HepG2 (cell line): ENCODE measurements around the gene DRC7. TPM values are rescaled to one million over a fixed set of nuclear protein-coding genes. Genes with fewer than 3 reads are reported as not detected.

Source experiments
- ARID4A ChIP-seq: sonication (generic); formaldehyde crosslinking; IDR thresholded peaks from 2 replicates; pipeline ENCODE4 v1.5.0; 2020; ENCODE audit warnings: mild to moderate bottlenecking, missing genetic modification reagents, borderline replicate concordance
- ATM ChIP-seq: fragments of 450-650 bp; IDR thresholded peaks from 2 replicates; pipeline ENCODE4 v1.7.1; 2017; ENCODE audit warnings: mild to moderate bottlenecking, borderline replicate concordance
- GZF1 ChIP-seq: sonication (generic); formaldehyde crosslinking; IDR thresholded peaks from 2 replicates; pipeline ENCODE4 v1.5.1; 2020; ENCODE audit warnings: mild to moderate bottlenecking, missing genetic modification reagents
- HNRNPK ChIP-seq: fragments of 200-400 bp; formaldehyde crosslinking; IDR thresholded peaks from 2 replicates; pipeline ENCODE4 v1.6.1; 2018; ENCODE audit warnings: low read length, low read depth, moderate library complexity, mild to moderate bottlenecking; ENCODE audit not compliant: poor library complexity, severe bottlenecking
- MNT ChIP-seq: fragments of 450-650 bp; IDR thresholded peaks from 2 replicates; pipeline ENCODE4 v1.6.1; 2016
- PHF21A ChIP-seq: sonication (generic); formaldehyde crosslinking; IDR thresholded peaks from 2 replicates; pipeline ENCODE4 v1.5.0; 2020; ENCODE audit warnings: mild to moderate bottlenecking, missing genetic modification reagents
- POLR2AphosphoS2 ChIP-seq: IDR thresholded peaks from 2 replicates; pipeline ENCODE4 v1.6.1; 2011; ENCODE audit warnings: low read depth, low read length, improper control_type of control experiment
- TCF12 ChIP-seq, 2 experiments: fragments of 450-650 bp in 1 of 2; sonication (generic) in 1 of 2; formaldehyde crosslinking in 1 of 2; IDR thresholded peaks; 2 replicates each; pipeline versions ENCODE4 v1.6.1 to v1.8.0; 2017 to 2022; ENCODE audit warnings: antibody characterized with exemption in 1 of 2, mild to moderate bottlenecking in 1 of 2, missing genetic modification reagents in 1 of 2, moderate library complexity in 1 of 2
- ZFAT ChIP-seq: sonication (generic); formaldehyde crosslinking; conservative IDR thresholded peaks from 2 replicates; pipeline ENCODE4 v1.8.1; 2023; ENCODE audit warnings: missing genetic modification reagents, inconsistent platforms
- ZNF350 ChIP-seq: sonication (generic); formaldehyde crosslinking; IDR thresholded peaks from 2 replicates; pipeline ENCODE4 v1.4.0; 2020; ENCODE audit warnings: mild to moderate bottlenecking, low read depth, missing genetic modification reagents, borderline replicate concordance
- ZNF430 ChIP-seq: sonication (generic); formaldehyde crosslinking; IDR thresholded peaks from 2 replicates; pipeline ENCODE4 v1.9.0; 2021; ENCODE audit warnings: mild to moderate bottlenecking, missing genetic modification reagents
- ZNF709 ChIP-seq: sonication (generic); formaldehyde crosslinking; IDR thresholded peaks from 2 replicates; pipeline ENCODE4 v1.5.0; 2020; ENCODE audit warnings: mild to moderate bottlenecking, missing genetic modification reagents
- ZNF883 ChIP-seq: sonication (generic); formaldehyde crosslinking; IDR thresholded peaks from 2 replicates; pipeline ENCODE4 v1.5.1; 2020; ENCODE audit warnings: mild to moderate bottlenecking, missing genetic modification reagents; ENCODE audit errors: not compliant biosample characterization
- ZSCAN12 ChIP-seq: sonication (generic); formaldehyde crosslinking; IDR thresholded peaks from 2 replicates; pipeline ENCODE4 v1.9.0; 2021; ENCODE audit warnings: mild to moderate bottlenecking, missing genetic modification reagents
- ZSCAN31 ChIP-seq: sonication (generic); formaldehyde crosslinking; IDR thresholded peaks from 2 replicates; pipeline ENCODE4 v1.5.0; 2020; ENCODE audit warnings: low read depth, mild to moderate bottlenecking, missing genetic modification reagents
- polyA plus RNA-seq, 8 experiments: library from polyadenylated mRNA; depleted of rRNA in 3 of 8; stranded (reverse) in 7 of 8; unstranded in 1 of 8; fragments of >200 nt; fragmentation: Illumina TruSeq in 4 of 8; extraction: Trizol in 4 of 8; gene quantifications; 2 replicates each; pipeline versions ENCODE4 v1.2.1 to v1.2.3, GENCODE V29; 2011 to 2016; ENCODE audit warnings: low read depth in 4 of 8, missing spikeins in 1 of 8, mixed read lengths in 1 of 8; ENCODE audit not compliant: insufficient read depth in 1 of 8
- total RNA-seq, 5 experiments: library from RNA; depleted of rRNA; stranded (reverse); fragments of >200 nt; fragmentation: Illumina TruSeq; extraction: Trizol; gene quantifications; 2 replicates each; pipeline ENCODE4 v1.2.3, GENCODE V29; 2016; ENCODE audit warnings: low read depth in 1 of 5
- TF ChIP-seq, protein P1 (sequence below): sonication (generic); formaldehyde crosslinking; IDR thresholded peaks from 2 replicates; pipeline ENCODE4 v1.4.0; 2020; ENCODE audit warnings: missing genetic modification reagents

DRC7 gene
- total and polyA plus RNA-seq, 2 of the 13 experiments (the other 11 are each of a cell fraction or from before 2014, with no cell fraction given): 2.7 to 3.4 TPM

- 0 out of 2 replicates have a peak, but pooled peaks have one; percentile 11 for TF ChIP-seq MNT
- TF ChIP-seq ZFAT (CRISPR knock-in tag): no peak
- no peak for TF ChIP-seq ZSCAN31 (CRISPR knock-in tag)
- TF ChIP-seq HNRNPK: peak; percentile 59
- TF ChIP-seq ARID4A (CRISPR knock-in tag): no peak
- peak; percentile 20 for TF ChIP-seq ZNF883
- no peak for TF ChIP-seq TCF12 (IDR thresholded peaks at IDR 0.05)
- TF ChIP-seq TCF12 (CRISPR knock-in tag; IDR thresholded peaks at IDR 0.05): no peak
- TF ChIP-seq ZNF709 (CRISPR knock-in tag): no peak
- TF ChIP-seq POLR2AphosphoS2: no peak
- no peak for TF ChIP-seq ZNF350 (CRISPR knock-in tag)
- no peak for TF ChIP-seq PHF21A (CRISPR knock-in tag)
- no peak for TF ChIP-seq ZNF430
- TF ChIP-seq, protein P1, sequence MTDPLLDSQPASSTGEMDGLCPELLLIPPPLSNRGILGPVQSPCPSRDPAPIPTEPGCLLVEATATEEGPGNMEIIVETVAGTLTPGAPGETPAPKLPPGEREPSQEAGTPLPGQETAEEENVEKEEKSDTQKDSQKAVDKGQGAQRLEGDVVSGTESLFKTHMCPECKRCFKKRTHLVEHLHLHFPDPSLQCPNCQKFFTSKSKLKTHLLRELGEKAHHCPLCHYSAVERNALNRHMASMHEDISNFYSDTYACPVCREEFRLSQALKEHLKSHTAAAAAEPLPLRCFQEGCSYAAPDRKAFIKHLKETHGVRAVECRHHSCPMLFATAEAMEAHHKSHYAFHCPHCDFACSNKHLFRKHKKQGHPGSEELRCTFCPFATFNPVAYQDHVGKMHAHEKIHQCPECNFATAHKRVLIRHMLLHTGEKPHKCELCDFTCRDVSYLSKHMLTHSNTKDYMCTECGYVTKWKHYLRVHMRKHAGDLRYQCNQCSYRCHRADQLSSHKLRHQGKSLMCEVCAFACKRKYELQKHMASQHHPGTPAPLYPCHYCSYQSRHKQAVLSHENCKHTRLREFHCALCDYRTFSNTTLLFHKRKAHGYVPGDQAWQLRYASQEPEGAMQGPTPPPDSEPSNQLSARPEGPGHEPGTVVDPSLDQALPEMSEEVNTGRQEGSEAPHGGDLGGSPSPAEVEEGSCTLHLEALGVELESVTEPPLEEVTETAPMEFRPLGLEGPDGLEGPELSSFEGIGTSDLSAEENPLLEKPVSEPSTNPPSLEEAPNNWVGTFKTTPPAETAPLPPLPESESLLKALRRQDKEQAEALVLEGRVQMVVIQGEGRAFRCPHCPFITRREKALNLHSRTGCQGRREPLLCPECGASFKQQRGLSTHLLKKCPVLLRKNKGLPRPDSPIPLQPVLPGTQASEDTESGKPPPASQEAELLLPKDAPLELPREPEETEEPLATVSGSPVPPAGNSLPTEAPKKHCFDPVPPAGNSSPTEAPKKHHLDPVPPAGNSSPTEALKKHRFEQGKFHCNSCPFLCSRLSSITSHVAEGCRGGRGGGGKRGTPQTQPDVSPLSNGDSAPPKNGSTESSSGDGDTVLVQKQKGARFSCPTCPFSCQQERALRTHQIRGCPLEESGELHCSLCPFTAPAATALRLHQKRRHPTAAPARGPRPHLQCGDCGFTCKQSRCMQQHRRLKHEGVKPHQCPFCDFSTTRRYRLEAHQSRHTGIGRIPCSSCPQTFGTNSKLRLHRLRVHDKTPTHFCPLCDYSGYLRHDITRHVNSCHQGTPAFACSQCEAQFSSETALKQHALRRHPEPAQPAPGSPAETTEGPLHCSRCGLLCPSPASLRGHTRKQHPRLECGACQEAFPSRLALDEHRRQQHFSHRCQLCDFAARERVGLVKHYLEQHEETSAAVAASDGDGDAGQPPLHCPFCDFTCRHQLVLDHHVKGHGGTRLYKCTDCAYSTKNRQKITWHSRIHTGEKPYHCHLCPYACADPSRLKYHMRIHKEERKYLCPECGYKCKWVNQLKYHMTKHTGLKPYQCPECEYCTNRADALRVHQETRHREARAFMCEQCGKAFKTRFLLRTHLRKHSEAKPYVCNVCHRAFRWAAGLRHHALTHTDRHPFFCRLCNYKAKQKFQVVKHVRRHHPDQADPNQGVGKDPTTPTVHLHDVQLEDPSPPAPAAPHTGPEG: no peak
- TF ChIP-seq ATM: peak; percentile 37; the same call in 1 of the 2 replicates
- no peak for TF ChIP-seq ZSCAN12 (CRISPR knock-in tag)
- TF ChIP-seq GZF1 (CRISPR knock-in tag): no peak
These were observed 10.6 kb downstream of the DRC7 start (continued) for GRCh38 chr16:57704905-57705852.
